GM18520 (cell line): Measurements from ENCODE around the gene SLC25A24.
A peak's percentile ranks its signal among the peaks of the same experiment; 100 is the strongest.
"Not testable (repeated sequence)": the region's sequence is repeated elsewhere in the genome, so short reads cannot be mapped to it uniquely, and the experiment has no call there.

Experiments used
- ATAC-seq: cut with Tn5 transposase; IDR thresholded peaks from one replicate; pipeline ENCODE4 v1.9.1; 2021; ENCODE audit not compliant: unreplicated experiment

SLC25A24 gene

DNA sequence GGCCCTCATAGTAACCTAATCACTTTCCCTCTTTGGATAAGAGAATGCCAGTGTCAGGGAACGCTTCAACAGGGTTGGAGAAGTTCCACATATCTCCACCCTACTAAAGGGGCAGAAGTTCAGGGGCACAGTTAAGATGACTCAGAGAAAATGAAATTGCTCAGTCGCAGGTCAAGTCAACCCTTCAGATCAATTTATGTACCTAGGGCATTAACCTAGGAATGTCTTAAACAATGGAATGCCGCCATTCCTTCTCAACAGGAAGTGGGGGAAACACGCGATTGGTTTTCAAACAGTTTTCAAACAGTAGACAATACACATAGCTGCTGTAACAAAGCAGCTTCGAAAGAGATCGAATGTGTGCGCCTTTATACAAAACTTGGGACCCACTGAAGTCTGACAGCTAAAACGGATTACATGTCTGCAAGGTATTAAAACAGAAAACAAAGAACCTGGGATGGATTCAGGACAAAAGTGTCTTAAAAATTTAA is 897 bp downstream of the SLC25A24 start:
- no peak for ATAC-seq

DNA sequence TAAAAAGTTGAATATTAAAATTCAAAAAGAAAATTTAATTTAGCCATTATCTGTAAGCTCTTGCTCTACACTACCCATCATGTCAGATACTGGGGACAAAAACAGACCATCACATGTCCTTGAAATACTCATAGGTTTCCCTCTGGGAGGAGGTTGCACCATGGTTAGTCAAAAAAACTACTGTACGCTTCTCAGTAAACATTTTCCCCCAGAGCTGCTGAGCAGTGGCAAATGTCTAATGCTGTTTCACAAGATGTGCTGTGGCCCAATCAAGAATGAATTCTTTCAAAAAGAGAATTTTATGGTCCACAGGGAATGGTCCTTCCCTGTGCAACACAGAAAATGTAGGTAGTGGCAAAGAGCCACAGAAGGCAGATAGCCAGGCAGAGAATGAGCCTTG is 6.1 kb downstream of the SLC25A24 start:
- ATAC-seq, result no peak

DNA sequence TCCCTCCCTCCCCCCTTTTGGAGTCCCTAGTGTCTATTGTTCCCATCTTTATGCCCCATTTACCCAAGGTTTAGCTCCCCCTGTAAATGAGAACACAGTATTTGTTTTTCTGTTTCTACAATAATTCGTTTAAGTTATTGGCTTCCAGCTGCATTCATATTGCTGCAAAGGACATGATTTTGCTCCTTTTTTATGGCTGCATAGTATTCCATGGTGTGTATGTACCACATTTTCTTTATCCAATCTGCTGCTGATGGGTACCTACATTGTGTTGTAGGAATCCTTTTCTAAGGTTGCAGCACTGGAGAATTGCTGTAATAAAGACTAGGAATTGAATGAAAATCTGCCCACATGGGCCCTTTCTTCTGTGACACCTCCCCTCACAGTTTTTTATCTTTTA is 6.8 kb downstream of the SLC25A24 start:
- ATAC-seq, result no peak

DNA sequence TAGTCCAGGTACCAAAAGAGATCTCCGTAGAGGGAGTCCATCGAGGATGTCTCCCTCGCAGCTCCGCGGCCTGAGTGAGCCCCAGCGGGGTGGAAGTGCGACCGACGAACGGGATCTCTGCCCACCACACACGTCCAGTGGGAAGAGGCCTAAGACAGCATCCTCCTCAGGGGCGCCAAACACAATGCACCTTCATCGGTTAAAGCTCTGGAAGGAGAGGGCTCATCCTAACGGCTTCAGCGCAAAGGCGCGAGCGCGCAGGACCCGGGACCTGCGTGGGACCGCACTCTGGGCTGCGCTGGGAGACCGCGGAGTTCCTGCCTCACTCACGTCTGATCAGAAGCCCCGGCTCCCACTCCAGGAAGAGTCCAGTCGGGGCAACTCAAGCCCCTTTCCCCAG is 7.6 kb downstream of the SLC25A24 start:
- no peak for ATAC-seq

DNA sequence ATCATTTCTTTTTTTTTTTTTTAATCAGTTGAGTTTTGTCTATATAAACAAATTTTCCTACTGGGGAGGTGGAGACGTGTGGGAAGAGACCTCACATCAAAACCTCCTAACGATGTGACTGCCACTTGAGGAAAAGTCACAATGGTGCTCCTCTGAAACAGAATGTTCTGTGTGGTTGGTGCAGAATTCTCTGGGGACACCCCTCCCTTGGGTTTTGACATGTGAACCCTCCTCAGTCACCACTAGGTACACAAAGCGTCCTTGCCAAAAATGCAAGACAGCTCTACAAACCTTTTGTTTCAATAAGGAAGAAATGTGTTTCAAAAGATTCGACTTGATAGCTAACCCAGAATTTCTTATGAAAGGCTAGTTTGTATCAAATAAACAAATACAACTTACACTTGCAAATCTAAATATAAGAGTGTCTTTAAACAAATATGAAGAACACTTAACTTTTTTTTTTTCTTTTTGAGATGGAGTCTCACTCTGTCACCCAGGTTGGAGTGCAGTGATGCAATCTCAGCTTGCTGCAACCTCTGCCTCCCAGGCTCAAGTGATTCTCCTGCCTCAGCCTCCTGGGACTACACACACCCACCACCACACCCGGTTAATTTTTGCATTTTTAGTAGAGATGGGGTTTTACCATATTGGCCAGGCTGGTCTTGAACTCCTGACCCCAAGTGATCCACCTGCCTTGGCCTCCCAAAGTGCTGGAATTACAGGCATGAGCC is 9.3 kb downstream of the SLC25A24 start:
- no peak for ATAC-seq

DNA sequence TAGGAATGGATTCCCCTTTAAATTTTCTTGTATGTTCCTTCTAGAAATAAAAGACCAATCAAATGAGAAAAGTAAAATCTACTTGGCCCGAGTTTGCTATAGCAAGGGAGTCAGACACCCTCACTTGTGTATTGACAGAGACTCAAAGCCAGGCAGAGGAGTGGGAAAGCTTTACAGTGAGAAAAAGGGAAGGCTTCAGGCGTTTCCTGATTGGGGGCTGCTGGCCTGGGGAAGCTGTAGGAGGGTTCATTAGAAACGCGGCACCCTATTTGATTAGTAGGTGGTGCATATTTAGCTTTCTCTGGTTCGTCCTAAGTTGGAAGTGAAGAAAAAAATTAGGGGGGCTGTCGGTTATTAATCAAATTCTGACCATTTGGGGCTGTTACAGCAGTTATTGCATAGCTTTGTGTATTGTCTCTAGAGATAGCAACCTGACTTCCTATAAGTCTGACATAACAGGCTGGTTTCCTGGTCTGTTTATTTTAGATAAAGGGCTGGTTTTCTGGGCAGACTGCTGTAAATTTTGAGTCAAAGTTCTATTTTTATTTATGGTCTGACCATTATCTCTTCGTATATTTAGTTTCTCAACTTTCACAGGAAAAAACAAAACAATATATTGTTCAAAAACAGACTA is 10.0 kb downstream of the SLC25A24 start:
- no peak for ATAC-seq

DNA sequence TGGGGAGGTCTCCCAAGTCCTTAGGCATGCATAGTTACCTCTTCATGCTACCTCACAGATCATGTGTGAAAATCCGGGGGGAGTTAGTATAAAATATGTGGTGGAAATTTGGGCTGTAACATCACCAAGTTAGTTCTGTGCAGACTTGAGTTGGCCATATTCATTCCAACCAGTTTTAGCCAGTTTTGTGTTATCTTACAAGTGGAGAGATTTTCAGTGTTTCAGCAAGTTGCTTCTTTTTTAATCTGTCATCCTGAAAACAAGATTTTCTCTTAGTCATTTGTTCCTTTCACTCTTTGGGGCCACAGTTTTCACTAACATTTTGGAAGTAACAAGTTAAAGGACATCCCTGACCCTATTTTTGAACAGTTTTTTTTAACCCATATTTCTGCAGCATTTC is 11.3 kb downstream of the SLC25A24 start:
- ATAC-seq, result no peak

DNA sequence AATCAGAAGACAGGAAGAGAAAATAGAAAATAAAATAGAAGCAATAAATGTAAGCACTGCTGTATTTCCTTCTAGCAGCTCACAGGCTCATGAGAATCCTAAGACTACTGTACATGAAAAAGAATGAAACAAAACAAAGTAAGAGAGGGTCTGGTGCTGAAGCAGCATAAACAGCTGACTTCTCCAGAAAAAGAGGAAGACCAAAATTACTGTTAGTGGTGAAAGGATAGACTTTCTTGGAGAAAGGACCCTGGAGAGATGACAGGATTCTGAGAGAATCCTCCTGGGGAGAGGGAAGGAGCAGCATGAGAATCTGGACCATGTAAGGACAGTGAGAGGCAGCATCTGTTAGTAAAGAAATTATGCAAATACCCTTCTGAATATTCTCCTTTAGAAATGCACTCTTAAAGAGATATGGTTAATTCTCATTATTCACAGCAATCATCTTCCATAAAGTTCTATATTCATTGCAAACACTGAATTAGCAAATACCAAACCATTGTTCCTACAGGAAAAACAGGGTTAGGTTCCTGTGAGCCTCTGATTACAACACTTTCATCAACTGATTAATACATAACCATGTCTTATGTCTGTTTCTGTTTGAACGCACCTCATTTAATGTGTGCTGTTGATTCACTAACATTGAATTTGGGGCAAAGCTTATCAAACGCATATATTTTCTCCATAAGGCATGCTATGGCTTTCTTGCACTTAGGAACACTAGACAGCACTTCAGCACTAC is 17.0 kb downstream of the SLC25A24 start:
- no peak for ATAC-seq

DNA sequence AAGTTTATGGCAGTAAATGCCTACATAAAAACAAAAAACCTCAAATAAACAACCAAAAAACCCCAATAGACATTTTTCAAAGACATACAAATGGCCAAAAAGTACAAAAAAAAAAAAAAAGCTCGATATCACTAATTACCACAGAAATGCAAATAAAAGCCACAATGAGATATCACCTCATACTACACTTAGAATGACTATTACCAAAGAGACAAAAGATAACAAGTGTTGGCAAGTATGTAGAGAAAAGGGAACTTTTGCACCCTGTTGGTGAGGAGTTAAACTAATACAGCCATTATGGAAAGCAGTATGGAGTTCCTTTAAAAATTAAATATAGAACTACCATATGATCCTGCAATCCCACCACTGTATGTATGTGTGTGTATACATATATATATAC is 21.1 kb downstream of the SLC25A24 start:
- peak; percentile 72 for ATAC-seq

DNA sequence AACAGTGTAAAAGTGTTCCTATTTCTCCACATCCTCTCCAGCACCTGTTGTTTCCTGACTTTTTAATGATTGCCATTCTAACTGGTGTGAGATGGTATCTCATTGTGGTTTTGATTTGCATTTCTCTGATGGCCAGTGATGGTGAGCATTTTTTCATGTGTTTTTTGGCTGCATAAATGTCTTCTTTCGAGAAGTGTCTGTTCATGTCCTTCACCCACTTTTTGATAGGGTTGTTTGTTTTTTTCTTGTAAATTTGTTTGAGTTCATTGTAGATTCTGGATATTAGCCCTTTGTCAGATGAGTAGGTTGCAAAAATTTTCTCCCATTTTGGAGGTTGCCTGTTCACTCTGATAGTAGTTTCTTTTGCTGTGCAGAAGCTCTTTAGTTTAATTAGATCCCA is 37.7 kb downstream of the SLC25A24 start:
- ATAC-seq, result not testable (repeated sequence)

DNA sequence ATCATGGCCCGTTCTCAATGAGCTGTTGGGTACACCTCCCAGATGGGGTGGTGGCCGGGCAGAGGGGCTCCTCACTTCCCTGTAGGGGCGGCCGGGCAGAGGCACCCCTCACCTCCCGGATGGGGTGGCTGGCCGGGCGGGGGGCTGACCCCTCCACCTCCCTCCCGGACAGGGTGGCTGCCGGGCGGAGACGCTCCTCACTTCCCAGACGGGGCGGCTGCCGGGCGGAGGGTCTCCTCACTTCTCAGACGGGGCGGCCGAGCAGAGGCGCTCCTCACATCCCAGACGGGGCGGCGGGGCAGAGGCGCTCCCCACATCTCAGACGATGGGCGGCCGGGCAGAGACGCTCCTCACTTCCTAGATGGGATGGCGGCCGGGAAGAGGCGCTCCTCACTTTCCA is 40.2 kb downstream of the SLC25A24 start:
- ATAC-seq, result not testable (repeated sequence)

DNA sequence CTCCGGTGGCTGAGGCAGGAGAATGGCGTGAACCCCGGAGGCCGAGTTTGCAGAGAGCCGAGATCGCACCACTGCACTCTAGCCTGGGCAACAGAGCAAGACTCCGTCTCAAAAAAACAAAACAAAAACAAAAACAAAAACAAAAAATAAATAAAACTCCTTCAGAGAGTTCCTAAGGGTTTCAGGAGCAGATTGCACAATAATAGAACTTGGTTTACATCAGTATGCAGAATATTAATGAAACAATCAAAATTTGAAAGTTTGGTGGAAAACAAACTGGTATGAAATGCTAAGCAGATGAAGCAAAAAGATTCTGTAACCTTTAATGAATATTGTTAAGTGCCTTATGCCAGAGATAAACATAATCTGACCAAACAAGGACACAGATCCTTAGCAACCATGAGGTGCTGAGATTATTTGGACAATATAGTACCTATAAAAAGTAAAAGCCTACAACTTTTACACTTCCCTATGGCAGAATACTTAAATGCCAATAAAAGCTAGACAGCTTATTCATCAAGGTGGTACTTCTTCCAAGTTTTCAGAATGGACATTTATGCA is 41.2 kb downstream of the SLC25A24 start:
- ATAC-seq, result no peak

DNA sequence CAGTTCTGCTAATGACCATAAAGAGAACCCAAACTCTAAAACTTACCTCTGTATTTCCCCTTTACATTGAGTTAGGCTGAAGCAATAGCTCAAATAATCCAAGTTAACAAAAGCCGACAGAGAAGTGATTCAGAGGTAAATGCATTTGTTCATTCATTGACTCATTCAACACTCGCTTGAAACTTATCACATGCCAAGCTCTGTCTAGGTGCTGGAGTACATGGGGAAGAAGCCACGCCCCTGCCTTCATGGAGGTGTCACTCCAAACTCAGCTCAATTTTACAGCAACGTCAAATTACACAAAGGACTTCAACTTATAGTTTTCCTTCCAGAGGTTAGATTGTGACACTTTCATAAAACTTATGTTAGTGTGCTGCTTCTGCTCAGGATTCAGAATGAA is 45.8 kb downstream of the SLC25A24 start:
- no peak for ATAC-seq

DNA sequence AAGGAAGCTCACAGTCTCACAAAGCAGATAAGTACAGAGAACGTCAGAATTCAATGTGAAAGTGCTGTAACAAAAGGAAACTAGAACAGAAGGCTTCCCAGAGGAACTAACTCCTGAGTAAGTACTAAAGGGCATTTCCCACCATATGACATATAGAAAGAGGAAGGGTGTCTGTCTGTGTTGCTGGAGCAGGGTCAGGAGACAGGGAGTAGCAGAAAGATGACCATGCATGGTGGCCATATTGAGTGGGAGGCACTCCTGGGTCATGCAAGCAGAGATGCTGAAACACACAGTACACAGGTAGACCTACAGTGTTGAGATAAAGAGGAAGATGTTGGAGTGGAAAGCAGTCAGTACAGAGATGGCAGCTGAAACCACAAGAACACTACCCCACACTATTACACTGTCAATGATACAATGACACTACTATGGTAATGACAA is 47.3 kb downstream of the SLC25A24 start:
- no peak for ATAC-seq

DNA sequence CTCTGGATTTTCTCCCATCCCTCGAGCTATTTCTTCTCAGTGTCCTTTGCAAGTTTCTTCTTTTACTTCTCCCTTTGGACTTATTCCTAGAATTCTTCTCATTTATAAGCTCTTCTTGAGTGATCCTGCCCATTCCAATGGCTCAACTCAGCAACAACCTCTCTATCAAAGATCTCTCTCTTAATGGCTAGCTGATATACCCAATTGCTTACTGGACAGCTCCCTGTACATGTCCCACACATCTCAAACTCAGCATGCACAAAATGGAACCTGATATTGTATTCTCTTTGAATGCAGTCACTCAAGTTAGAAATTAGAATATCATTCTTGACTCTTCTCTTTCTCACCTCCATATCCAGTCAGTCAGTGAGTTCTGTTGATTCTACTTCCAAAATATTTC is 48.6 kb downstream of the SLC25A24 start:
- ATAC-seq, result no peak

DNA sequence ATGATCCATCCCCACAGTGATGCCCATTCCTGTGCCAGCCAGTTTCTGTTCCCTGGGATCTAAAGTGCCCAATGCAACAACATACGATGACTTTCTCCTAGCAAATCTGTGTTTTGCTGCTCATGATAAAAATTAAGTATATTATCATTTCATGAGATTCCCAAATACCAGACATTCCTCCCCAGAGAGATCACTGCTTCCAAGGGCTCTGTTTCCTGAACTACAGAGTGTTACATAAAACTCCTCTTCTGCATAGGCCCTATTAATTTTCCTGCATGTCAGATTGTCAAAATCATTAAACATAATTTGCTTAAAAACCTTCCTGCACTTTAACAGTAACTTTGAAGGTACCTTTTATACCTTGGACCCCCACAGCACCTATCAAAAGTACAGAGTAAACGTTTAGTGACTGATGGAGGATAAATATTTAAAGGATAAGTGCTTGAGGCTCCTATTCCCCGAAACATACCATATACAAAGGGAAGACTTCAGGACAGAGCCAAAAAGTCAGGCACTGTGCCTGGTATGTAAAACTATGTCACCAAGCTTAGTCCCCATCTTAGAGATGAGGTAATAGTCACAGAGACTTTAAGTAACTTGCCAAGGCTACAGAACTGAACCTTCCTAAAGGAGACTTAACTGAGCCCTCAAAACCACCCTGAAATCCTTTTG is 50.2 kb downstream of the SLC25A24 start:
- no peak for ATAC-seq

DNA sequence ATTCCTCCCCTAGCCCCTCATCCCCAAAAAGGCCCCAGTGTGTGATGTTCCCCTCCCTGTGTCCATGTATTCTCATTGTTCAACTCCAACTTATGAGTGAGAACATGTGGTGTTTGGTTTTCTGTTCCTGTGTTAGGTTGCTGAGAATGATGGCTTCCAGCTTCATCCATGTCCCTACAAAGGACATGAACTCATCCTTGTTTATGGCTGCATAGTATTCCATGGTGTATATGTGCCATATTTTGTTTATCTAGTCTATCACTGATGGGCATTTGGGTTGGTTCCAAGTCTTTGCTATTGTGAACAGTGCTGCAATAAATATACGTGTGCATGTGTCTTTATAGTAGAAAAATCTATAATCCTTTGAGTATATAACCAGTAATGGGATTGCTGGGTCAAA is 55.6 kb downstream of the SLC25A24 start:
- ATAC-seq, result not testable (repeated sequence)

DNA sequence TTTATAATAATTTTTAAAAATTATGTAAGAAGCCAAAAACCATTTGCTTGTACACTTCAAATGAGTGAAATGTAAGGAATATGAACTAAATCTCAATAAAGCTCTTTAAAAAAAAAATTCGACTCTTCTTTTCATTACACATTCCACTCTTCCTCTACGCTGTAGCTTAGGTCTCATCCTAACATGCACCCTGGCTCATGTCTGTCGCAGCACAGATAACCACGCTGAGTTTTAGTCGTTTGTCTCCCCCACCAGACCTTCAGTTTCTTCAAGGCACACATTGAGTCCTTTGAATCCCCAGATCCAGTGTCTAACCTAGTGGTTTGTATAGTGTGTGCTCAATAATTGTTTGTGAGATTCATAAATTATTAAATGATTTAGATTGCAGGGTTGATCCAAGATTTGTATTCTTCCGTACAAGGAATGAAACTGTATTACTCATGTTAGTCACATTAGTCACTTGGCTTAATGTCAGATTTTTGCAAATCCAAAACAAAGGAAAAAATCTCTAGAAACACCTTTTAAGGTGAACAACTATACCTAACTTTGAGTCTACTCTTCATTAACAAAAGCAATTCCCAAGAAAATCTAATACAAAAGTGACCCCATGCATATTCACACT is 57.3 kb downstream of the SLC25A24 start:
- ATAC-seq, result no peak

DNA sequence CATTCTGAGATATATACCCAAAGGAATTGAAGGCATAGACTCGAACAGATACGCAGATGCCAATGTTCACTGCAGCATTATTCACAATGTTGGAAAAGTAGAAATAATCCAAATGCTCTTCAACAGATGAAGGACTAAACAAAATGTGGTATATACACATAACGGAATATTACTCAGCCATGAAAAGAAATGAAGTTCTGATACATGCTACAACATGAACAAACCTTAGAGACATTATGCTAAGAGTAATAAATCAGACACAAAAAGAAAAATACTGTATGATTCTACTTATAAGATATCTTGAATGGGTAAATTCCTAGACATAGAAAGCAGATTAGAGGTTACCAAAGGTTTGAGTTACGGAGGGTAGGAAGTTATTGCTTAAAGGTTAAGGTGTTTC is 57.9 kb downstream of the SLC25A24 start:
- ATAC-seq, result no peak

DNA sequence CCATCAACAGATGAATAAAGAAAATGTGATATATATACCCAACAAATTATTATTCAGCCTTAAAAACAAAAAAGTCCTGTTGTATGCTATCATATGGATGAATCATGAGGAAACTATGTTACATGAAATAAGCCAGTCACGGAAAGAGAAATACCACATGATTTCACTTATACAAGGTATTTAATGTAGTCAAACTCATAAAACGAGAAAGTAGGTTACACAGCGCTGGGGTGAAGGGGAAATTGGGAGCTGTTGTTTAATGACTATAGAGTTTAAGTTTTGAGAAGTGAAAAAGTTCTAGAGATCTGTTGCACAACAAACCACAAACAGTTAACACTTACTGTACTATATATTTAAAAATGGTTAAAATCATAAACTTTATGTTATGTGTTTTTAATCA is 58.5 kb downstream of the SLC25A24 start:
- ATAC-seq, result no peak

DNA sequence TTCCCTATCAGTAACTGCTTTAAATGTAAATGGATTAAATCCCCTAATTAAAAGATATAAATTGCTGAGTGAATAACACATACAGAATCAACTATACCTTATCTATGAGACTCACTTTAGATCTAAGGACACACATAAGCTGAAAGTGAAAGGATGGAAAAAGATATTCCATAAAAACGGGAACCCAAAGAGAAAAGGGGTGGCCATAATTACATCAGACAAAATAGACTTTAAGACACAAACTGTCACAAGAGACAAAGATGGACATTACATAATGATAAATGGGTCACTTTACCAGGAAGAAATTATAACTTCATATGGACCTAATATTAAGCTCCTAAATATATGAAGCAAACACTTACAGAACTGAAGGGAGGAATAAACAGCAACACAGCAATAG is 59.2 kb downstream of the SLC25A24 start:
- no peak for ATAC-seq
